Measurements from ENCODE around the gene PRSS57.
A peak's percentile ranks its signal among the peaks of the same experiment; 100 is the strongest.

The PRSS57 gene

DNA sequence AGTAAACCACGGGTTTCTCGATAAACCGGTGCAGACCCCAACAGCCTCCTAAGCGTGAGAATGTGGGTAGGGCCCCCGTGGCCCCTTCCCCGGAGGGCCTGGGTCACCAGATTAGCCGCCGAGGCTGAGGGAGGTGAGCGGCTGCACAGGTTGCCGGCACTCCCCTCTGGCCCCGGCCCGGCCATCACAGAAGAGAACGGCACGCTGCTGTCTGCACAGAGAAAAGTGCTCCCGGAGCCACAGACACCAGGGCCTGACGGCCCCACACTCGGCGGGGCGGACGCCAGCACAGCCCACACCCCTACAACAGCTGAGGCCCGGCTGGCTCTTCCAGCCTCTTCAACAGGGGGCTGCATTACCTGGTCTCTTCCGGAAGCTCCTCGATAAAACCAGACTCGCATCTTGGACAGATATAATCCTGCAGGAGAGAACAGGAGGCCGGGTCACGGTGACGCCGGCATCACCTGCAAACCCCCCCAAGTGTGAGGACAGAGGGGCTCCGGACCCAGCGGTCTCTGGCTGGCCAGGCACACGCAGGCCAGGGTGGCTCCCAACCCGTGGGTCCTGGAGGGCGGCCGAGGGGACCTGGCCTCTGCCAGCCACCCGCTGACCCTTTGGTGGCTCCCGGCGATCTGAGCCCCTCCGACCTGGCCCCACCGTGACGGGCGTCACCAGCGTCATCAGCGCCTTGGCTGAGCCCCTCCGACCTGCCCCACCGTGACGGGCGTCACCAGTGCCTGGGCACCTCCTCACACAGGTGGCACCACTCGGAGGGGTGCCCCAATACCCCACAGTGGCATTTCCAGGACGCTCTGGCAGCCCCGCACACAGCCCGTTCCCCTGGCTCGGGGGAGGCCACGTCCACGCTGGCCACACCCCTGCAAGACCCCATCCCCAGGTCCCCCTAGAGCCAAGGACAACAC lies 42.5 kb downstream of the PRSS57 start:
- DNase-seq (ENCODE audit: low spot score): no peak

- DNase-seq (ENCODE audit: low spot score): no peak
These were observed 43.3 kb downstream of the PRSS57 start for GRCh38 chr19:651991-652390.

GRCh38 chr19:651114-651818 lies 44.0 kb downstream of the PRSS57 start:
- no peak for DNase-seq (ENCODE audit: low spot score)

DNA sequence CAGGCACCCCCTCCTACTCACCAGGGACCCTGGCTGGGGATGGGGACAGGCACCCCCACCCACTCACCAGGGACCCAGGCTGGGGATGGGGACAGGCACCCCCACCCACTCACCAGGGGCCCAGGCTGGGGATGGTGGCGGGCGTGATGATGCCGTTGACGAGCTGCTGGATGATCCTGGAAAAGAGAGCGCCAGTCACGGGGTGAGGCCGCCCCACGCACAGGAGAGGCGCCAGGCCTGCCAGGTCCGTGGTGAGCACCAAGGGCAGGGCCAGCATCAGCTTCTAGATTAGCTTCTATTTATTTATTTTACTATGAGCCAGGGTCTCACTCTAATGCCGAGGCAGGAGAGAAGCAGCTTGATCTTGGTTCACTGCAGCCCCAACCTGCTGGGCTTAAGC lies 45.1 kb downstream of the PRSS57 start:
- DNase-seq (ENCODE audit: low spot score): no peak

DNA sequence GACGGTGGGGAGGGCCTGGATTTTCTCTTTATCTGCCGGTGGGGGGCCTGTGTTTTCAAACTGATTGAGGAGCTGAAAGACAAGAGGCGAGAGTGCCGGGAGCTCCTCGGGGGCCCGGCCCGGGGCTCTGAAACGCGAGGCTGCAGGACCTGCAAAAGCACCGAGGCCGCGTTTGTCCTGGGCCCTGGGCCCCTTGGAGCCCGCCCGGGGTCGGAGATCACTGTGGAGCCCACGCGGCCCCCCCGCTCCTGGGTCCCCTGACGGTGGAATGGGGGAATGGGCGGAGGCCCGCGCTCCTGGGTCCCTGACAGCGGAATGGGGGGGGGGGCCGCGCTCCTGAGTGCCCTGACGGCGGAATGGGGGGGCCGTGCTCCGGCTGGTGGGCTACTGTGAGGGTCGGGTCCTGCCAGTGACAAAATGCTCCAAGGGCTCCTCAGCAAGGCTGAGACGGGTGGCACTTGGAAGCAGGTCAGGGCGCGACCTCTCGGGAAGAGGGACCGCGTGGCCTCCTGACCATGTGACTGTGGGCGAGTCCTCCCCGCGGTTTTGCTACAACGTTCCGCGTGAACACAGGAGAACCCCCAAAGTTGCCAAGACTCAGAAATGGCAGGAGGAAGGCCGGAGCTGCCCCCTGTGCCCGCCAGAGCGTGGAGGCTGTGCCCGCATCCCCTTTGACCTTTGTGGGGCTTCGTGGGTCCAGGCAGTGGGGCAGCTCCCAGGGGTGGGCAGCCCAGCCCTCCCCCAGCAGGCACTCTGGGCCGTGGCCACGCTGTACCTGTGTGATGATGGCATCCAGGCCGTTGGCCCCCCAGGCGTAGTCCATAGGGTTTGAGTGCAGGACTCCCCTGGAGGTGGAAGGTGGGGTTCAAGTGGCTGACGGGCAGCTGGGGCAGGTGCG lies 46.1 kb downstream of the PRSS57 start:
- no peak for DNase-seq (ENCODE audit: low spot score)

- no peak for DNase-seq (ENCODE audit: low spot score)
These were observed 46.9 kb downstream of the PRSS57 start for GRCh38 chr19:648305-648704.

- no peak for DNase-seq (ENCODE audit: low spot score)
These were observed 47.5 kb downstream of the PRSS57 start for GRCh38 chr19:647566-648284.

GRCh38 chr19:646779-647565 lies 48.3 kb downstream of the PRSS57 start:
- no peak for DNase-seq (ENCODE audit: low spot score)

DNA sequence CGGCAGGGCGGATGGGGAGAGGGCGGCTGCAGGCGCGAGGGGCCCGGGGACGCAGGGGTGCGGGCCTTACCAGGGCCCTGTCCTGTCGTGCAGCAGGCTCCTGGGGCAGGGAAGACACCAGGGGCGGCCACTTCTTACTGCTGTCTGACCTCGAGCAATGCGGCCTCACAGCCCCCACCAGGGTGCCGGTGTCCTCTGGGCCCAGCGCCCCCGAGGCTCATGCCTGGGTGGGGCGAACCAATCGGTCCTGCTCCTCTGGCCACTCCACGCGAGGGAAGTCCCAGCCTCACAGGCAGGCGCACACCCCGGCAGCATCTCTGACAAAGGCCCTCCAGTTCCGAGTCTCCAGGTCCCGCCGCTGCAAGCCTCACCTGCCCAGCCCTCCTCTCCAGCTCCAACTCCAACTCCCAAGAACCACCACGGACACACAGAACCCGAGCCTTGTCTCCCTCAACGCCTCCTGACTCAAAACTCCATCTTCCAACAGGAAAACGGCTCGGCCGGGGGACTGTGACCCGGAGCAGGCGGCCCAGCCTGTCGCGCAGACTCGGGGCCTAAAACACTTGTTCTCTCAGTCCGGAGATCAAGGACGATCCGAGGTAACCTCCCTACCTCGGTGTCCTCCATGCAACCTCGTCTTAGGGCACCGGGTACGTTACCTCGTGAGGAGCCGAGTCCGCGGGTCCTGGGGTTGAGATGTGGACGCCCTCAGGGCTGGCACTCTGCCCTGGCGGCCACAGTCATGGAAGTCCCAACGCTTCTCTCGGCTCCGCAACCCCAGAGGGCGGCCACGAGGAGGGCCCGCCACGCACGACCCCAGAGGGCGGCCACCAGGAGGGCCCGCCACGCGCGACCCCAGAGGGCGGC lies 49.1 kb downstream of the PRSS57 start:
- DNase-seq (ENCODE audit: low spot score): no peak

GRCh38 chr19:644789-645188 lies 50.5 kb downstream of the PRSS57 start:
- no peak for DNase-seq (ENCODE audit: low spot score)

DNA sequence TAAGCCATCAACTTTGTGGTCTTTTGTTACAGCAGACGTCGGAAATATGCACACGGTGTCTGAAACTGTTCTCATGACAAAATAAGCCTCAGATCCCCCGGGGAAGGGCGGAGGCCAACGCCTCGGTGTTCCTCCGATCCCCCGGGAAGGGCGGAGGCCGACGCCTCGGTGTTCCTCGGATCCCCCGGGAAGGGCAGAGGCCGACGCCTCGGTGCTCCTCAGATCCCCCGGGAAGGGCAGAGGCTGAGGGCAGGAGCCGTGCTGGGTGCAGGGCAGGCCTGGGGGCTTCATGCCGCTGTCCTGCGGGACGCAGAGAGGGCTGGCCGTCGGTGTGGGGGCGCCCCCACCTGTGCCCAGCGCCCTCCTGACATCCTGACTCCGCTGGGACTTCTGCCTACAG lies 50.9 kb downstream of the PRSS57 start:
- no peak for DNase-seq (ENCODE audit: low spot score)

- DNase-seq (ENCODE audit: low spot score): no peak
These were observed 51.5 kb downstream of the PRSS57 start for GRCh38 chr19:643736-644135.

- no peak for DNase-seq (ENCODE audit: low spot score)
These were observed 52.2 kb downstream of the PRSS57 start for GRCh38 chr19:642767-643727.

DNA sequence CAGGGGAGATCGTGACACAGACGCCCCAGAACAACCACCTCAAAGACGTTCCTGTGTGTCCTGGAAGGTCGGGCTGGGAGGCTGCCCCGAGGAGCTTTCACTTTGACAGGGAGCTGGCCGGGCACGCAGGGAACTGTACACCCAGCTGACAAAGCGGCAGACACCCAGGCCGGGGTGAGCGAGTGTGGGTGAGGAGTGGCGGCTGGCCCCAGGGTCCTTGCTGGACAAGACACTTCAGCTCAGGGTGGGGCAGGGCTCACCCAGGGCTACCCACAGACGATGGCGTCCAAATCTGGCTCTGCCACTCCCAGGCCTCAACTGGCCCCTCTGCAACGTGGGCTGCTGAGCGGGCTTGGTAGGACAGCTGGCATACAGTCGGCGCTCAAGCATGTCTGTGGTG lies 53.5 kb downstream of the PRSS57 start:
- DNase-seq (ENCODE audit: low spot score): no peak

DNA sequence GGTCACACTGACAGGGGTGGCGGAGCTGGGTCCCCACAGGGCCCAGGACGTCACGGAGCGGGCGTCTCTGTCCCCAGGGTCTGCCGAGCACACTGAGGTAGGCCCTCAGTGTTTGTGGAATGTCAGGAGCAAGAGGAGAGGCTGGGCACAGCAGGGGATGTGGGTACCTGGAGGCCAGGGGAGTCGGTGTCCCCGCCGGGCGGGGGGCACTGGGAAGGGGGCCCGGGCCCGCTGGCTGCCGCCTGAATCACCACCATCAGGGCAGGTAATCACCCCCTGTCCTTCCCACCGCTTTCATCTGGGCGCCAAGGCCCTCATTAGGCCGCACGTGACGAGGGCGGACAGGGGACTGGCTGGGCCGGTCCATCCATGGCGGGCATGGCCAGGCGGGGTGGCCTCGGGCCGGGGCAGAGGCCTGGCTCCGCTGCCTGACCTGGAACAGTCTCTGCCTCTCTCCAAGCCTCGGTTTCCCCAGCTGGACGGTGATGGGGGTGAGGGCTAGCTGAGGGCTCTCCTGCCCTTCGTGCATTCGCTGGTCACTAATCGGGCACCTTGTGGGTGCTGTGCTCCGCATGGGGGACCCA lies 54.6 kb downstream of the PRSS57 start:
- no peak for DNase-seq (ENCODE audit: low spot score)

- DNase-seq (ENCODE audit: low spot score): no peak
These were observed 55.1 kb downstream of the PRSS57 start for GRCh38 chr19:640161-640558.

DNA sequence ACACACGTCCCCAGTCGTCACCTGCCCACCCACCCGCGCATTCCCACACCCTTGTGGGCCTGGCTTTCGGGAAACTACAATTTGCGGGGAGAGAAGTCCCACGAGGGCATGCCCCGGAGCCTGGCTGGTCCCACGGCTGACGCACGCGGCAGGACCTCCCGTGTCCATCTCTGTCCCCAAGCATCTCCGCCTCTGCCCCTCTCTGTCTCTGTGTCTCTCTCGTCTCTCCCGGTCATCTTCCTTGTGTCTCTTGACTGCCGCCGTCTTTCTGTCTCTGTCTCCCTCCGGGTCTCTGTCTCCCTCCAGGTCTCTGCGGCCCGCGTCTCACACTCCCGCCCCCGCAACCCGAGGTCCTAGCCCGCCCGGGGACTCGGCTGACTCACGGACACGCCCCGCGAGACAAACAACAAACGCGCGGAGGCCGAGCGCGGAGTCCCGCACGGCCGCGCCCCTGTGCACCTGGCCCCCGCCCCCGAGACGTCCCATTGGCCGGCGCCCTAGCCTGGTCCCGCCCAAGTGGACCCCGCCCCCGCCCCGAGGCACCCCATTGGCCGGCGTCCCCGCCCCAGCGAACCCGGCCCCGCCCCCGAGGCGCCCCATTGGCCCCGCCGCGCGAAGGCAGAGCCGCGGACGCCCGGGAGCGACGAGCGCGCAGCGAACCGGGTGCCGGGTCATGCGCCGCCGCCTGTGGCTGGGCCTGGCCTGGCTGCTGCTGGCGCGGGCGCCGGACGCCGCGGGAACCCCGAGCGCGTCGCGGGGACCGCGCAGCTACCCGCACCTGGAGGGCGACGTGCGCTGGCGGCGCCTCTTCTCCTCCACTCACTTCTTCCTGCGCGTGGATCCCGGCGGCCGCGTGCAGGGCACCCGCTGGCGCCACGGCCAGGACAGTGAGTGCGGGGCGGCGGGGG lies 55.7 kb downstream of the PRSS57 start, which contains the start of gene FGF22:
TSS of gene FGF22 (plus strand) at position 627 of the 908 bp plus-strand sequence. CDS start at position 674, 47 bp downstream.
- peak; percentile 87 for DNase-seq (ENCODE audit: low spot score)
